Measurements from ENCODE around the gene HELT.

- no peak for TF ChIP-seq EZH2 (IDR thresholded peaks at IDR 0.05; ENCODE audit: low read length, unreplicated experiment)
- TF ChIP-seq CTCF (conservative IDR thresholded peaks at IDR 0.05; ENCODE audit: low read depth, low read length): no peak
- no peak for TF ChIP-seq EZH2phosphoT487 (IDR thresholded peaks at IDR 0.05; ENCODE audit: borderline replicate concordance, low read length)
Measured at GRCh38 chr4:184969610-184970009, 48.7 kb upstream of the HELT start.
